Ovary (tissue), 9 donors: ENCODE results near the gene RALGPS1. TPM values are rescaled to one million over a fixed set of nuclear protein-coding genes. Genes with fewer than 3 reads are reported as not detected.

Source experiments
- DNase-seq, 5 donors: peaks; one replicate each; pipeline ENCODE4 v3.0.0-alpha.2; 2019 to 2020
- H3K27ac ChIP-seq, 2 donors: fragments of 200-600 bp; one replicate each; pipeline versions ENCODE4 v1.5.1 to v1.8.0; 2019 to 2022
- H3K27me3 ChIP-seq: fragments of 200-600 bp; one replicate; pipeline ENCODE4 v1.8.0; 2022
- H3K36me3 ChIP-seq: fragments of 200-600 bp; sonication (generic); one replicate; pipeline ENCODE4 v1.5.1; 2019
- H3K4me1 ChIP-seq: one replicate; pipeline ENCODE4 v1.8.1; 2013; ENCODE audit warnings: mild to moderate bottlenecking, moderate library complexity; ENCODE audit not compliant: insufficient read depth
- H3K4me3 ChIP-seq: fragments of 200-600 bp; sonication (generic); one replicate; pipeline ENCODE4 v1.5.1; 2017
- H3K9me3 ChIP-seq, 2 donors: fragments of 200-600 bp in 1 of 2; sonication (generic) in 1 of 2; one replicate each; pipeline versions ENCODE4 v1.5.1 to v1.8.1; 2013 to 2019; ENCODE audit warnings: mild to moderate bottlenecking in 1 of 2, moderate library complexity in 1 of 2
- CTCF ChIP-seq, 3 donors: fragments of 450-650 bp in 2 of 3; fragments of 200-600 bp in 1 of 3; IDR thresholded peaks; one replicate each; pipeline versions ENCODE4 v1.5.1 to v1.8.0; 2016 to 2022; ENCODE audit warnings: antibody characterized with exemption in 3 of 3, mild to moderate bottlenecking in 1 of 3
- EP300 ChIP-seq: sonication (generic); formaldehyde crosslinking; IDR thresholded peaks from one replicate; pipeline ENCODE4 v1.6.1; 2017; ENCODE audit warnings: antibody characterized with exemption
- POLR2A ChIP-seq: fragments of 450-650 bp; IDR thresholded peaks from one replicate; pipeline ENCODE4 v1.6.1; 2017; ENCODE audit warnings: antibody characterized with exemption, mild to moderate bottlenecking, moderate library complexity
- WGBS, 3 donors: extraction: QIAGEN DNeasy Blood & Tissue Kit in 1 of 3; methylation state at CpG; one replicate each; pipeline versions ENCODE4 v1.1.5 to v1.1.7; 2013 to 2017; 5-methylcytosine and 5-hydroxymethylcytosine counted together
- intact Hi-C, 4 donors: fragments of 100-400 bp; cut with DNase I; formaldehyde crosslinking; loops; one replicate each; pipeline versions ENCODE4 v1.11.0 to v1.15.1; 2022 to 2023
- polyA plus RNA-seq, 2 donors: library from polyadenylated mRNA; stranded (reverse); fragments of 200-250 nt in 1 of 2; fragments of 350-450 nt in 1 of 2; fragmentation: Illumina TruSeq in 1 of 2; extraction: RNeasy Lipid Tissue Mini Kit (QIAGEN cat#74804) in 1 of 2; gene quantifications; one replicate each; pipeline ENCODE4 v1.2.3, GENCODE V29; 2013 to 2014
- total RNA-seq, 7 donors: library from RNA; depleted of rRNA in 2 of 7; stranded (reverse); fragments of >200 nt in 2 of 7; fragmentation: NEBNext Ultra II Directional in 3 of 7; extraction: Animal tissue kit (Norgen Biotek cat#: 25700) in 3 of 7; gene quantifications; one replicate each; pipeline versions ENCODE4 v1.1.0 to v1.2.4, GENCODE V29; 2016 to 2023
- donor health status: DM: no; HTN: no; CAD: no; lungs with moderate emphysema.
- donor health status: DM: no; HTN: no; CAD: no.
- donor health status: Bipolar disorder and iron deficiency.
- donor health status: DM: yes; HTN: yes; CAD: no.
- donor health status: DM: no; HTN: no; CAD: no.
- donor health status: DM: yes; HTN: yes; CAD: no.

RALGPS1 gene
- total and polyA plus RNA-seq, 9 donors, result 2.3 to 13.1 (median 6.9) TPM

GRCh38 chr9:127119320-127119709, 204.7 kb downstream of the RALGPS1 start:
- Histone ChIP-seq H3K27me3 (no peaks in the 10 kb centered on the region), H3K4me3 (no peak overlapping the region), H3K36me3 (no peaks in the 10 kb centered on the region), H3K27ac (no peak overlapping the region), H3K9me3 (no peaks in the 10 kb centered on the region), H3K4me1 (peaks cover 17% of the 10 kb centered on the region)
- 89 to 97% (median 92%) methylated on average over 4 of the region's 4 CpGs for WGBS, 3 donors
- DNase-seq, result peak in 1 of 5 donors; percentile 6
- intact Hi-C loops, result no loop called here
- TF ChIP-seq EP300 (no peak), POLR2A (no peak), CTCF (IDR thresholded peaks at IDR 0.05) (no peak)

- no peaks in the 10 kb centered on the region for H3K36me3 ChIP-seq
- DNase-seq, result peak; percentile 36 to 61 (median 55)
- peak overlapping the region; percentile 52 for H3K4me3 ChIP-seq
- intact Hi-C loops, result loop anchor here in 3 of 4 donors (5.0 to 10.0 kb wide), 3 partner anchors 63 to 76 kb away; no protein-coding TSS in a partner anchor
- H3K27me3 ChIP-seq, result no peaks in the 10 kb centered on the region
- peaks cover 17% of the 10 kb centered on the region for H3K4me1 ChIP-seq
- peak overlapping the region; percentile 61 to 88 for H3K27ac ChIP-seq
- TF ChIP-seq CTCF (IDR thresholded peaks at IDR 0.05) (no peak), POLR2A (no peak), EP300 (no peak)
- no peaks in the 10 kb centered on the region for H3K9me3 ChIP-seq
- 1 to 3% (median 3%) methylated on average over 18 to 20 of the region's 20 CpGs for WGBS, 3 donors
Observed at GRCh38 chr9:127121628-127122175, 207.1 kb downstream of the RALGPS1 start.

- peak within 1 kb of the TSS; percentile 52 for H3K4me3 ChIP-seq
- TF ChIP-seq POLR2A (peak; percentile 85), CTCF (IDR thresholded peaks at IDR 0.05) (peak in 1 of 3 donors; percentile 27), EP300 (peak; percentile 44)
- no peaks in the 10 kb centered on the region for H3K36me3 ChIP-seq
- peak; percentile 95 to 97 (median 96) for DNase-seq
- intact Hi-C loops, result loop anchor here in 3 of 4 donors (5.0 to 10.0 kb wide), 3 partner anchors 62 to 75 kb away; no protein-coding TSS in a partner anchor
- peak within 1 kb of the TSS; percentile 61 to 88 for H3K27ac ChIP-seq
- H3K4me1 ChIP-seq, result peaks cover 17% of the 10 kb centered on the region
- no peaks in the 10 kb centered on the region for H3K9me3 ChIP-seq
- 0 to 2% (median 2%) methylated on average over 18 to 43 of the region's 43 CpGs for WGBS, 3 donors
- H3K27me3 ChIP-seq, result no peaks in the 10 kb centered on the region
Observed at GRCh38 chr9:127122176-127123063, 207.8 kb downstream of the RALGPS1 start, which contains the start of gene ANGPTL2. Gene ANGPTL2 (minus strand): TSS chr9:127122635. CDS start chr9:127108731, 13,904 bp downstream.

- H3K4me1 ChIP-seq, result peaks cover 17% of the 10 kb centered on the region
Observed at GRCh38 chr9:127123064-127123890, 208.7 kb downstream of the RALGPS1 start.

More at GRCh38 chr9:127123064-127123890, 208.7 kb downstream of the RALGPS1 start:
- peak; percentile 80 to 85 (median 82) for DNase-seq
- 19 to 20% (median 19%) methylated on average over 15 to 16 of the region's 16 CpGs for WGBS, 3 donors
- H3K9me3 ChIP-seq, result no peaks in the 10 kb centered on the region
- peak overlapping the region; percentile 52 for H3K4me3 ChIP-seq
- no peaks in the 10 kb centered on the region for H3K36me3 ChIP-seq
- TF ChIP-seq EP300, result no peak
- no peak for TF ChIP-seq CTCF (IDR thresholded peaks at IDR 0.05)
- no peak for TF ChIP-seq POLR2A
- H3K27me3 ChIP-seq, result no peaks in the 10 kb centered on the region
- intact Hi-C loops, result loop anchor here in 3 of 4 donors (5.0 to 10.0 kb wide), 3 partner anchors 62 to 74 kb away; no protein-coding TSS in a partner anchor
- H3K27ac ChIP-seq, result peak overlapping the region; percentile 61 to 88
